CD4-positive, alpha-beta T cell treated with Interleukin-6 at 100 ng/mL for 8 hours (primary cell): ENCODE results near the gene RPUSD1.
"Not testable (repeated sequence)": the region's sequence is repeated elsewhere in the genome, so short reads cannot be mapped to it uniquely, and the experiment has no call there.

Source experiments
- DNase-seq: peaks from one replicate; pipeline ENCODE4 v3.0.0-alpha.2; 2020; ENCODE audit warnings: mixed read lengths, low spot score

Gene RPUSD1

GRCh38 chr16:764848-765487 lies 23.2 kb downstream of the RPUSD1 start:
- no peak for DNase-seq

GRCh38 chr16:764184-764750 lies 23.9 kb downstream of the RPUSD1 start:
- DNase-seq, result no peak

DNA sequence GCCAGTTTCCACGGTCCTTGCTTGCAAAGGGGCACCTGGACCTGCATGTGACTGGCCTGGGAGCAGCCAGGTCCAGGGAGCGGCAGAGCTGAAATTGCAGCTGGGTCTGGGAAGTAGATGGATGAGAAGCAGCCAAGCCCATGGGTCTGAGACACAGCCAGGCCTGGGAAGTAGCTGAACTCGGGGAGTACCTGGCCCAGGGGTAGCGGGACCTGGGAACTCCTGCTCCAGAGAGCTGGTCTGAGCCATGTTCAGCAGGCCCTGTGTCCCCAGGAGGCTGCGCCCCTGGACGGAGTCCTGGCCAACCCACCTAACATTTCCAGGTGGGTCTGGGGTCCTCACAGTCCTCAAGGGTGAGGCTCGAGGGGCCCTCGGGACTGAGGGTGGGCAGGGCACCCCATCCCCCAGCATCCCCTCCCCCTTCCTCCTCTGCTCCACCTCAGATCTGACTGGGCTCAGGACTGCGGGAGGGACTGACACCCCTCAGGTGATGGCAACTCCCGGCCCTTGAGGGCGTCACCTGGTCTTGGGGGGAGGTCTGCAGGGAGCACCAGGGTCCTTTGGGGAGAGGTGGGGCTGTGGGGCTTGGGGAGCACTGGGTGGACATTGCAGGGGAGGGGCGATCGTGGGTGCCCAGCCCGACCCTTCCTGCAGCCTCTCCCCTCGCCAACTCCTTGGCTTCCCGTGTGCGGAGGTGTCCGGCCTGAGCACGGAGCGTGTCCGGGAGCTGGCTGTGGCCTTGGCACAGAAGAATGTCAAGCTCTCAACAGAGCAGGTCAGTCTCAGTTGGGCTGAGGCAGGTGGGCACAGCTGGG lies 24.6 kb downstream of the RPUSD1 start:
- DNase-seq, result no peak

DNA sequence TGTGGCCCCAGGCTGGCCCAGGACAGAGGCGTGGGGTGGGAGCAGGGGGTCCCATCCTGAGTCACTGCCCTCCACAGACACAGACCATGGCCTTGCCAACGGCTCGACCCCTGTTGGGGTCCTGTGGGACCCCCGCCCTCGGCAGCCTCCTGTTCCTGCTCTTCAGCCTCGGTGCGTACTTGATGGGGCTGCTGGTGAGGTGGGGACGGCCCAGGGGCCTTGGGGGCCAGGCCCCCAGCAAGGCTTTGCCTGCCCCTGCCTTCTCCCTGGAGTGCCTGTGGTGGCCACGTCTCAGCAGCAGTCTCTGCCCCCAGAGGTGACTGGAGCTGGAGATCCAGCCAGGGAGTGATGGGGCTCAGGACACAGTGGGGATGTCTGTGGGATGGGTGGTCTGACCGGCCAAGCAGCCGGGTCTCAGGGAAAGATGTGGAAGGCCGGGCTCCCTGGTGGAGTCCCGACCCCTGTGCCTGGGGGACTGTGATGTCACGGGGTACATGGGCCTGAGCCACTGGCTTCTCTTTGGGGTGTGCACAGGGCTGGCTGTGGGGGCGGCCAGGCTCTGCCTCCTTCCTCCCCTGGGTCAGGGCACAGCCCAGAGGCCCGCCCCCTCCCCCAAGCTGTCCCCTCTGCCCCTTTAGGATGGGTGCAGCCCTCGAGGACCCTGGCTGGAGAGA lies 25.4 kb downstream of the RPUSD1 start:
- DNase-seq, result no peak

DNA sequence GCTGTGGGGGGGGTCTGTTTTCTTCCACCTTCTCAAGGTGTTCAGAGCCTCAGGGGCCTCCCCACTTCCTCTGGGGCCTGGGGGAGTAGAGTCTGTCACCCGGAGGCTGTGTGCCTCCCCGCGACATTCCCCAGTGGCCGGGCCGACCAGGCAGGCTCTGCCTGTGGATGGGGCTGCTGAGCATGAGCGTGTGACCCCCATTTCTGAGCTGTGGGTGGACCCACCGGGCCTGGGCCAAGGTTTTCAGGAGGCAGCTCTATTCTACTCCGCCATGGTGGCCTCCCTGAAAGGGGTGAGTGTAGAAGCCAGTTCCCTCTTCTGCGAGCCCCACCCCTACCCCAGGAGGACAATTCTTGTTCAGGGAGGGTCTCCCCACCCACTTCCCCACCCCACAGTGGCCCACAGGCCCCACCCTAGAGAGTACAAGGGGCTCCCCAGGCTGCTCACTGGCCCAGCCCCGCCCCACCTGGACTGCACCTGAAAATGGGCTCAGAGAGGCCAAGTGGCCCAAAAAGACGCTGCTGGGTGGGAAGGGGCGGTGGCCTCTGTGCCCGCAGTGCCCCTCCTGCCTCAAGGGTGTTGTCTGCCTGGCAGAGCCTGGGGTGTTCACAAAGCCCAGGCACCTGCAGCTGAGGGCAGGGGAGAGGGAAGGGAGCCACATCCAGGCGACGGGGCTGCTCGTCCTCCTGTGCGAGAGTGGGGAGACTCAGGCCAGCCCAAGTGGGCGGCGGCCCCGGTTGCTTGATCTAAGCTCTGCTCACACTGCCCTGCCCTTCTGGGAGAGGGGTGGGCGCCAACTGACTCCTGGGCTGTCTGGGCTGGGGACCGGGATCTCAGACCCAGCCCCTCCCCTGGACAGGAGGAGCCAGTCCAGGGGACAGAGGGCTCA lies 26.3 kb downstream of the RPUSD1 start:
- no peak for DNase-seq

GRCh38 chr16:760545-761343 lies 27.4 kb downstream of the RPUSD1 start, which contains the start of gene MSLN:
MSLN (plus strand) TSS chr16:760734; CDS start chr16:762681, 1,947 bp downstream.
- no peak for DNase-seq

DNA sequence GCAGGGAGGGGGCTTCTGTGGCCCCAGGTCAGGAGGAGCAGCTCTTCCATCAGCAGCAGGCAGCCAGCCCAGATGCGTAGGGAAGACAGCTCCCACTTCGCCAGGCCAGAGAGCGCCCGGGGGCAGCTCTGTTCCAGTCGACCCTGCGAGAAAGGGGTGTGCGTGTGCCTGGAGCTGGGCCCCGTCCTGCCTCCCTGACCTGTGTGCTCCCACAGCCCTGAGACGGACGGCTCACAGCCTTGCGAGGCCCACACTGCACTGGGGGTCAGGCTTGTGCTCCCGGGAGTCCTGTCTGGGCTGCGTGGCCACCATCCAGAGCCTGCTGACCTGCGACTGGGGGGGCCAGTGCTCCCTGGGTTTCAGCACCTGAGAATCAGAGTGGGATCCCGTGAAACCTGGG lies 28.1 kb downstream of the RPUSD1 start:
- no peak for DNase-seq

GRCh38 chr16:759110-759910 lies 28.9 kb downstream of the RPUSD1 start:
- no peak for DNase-seq

- no peak for DNase-seq
Observed at GRCh38 chr16:756428-756827, 31.8 kb downstream of the RPUSD1 start.

DNA sequence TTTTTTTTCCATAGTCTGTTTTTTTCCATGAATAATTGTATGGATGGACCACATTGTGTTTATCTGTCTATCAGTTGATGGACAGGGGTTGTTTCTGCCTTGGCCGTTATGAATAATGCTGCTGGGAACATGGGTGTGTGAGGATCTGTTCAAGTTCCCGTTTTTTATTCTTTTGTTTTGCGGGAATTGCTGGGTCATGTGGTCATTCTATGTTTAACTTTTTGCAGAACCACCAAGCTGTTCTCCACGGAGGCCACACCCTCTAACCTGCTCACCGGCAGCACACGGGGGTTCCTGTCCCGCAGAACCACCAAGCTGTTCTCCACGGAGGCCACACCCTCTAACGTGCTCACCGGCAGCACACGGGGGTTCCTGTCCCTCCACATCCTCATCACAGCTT lies 33.5 kb downstream of the RPUSD1 start:
- no peak for DNase-seq

GRCh38 chr16:754121-754607 lies 34.0 kb downstream of the RPUSD1 start:
- DNase-seq, result not testable (repeated sequence)

DNA sequence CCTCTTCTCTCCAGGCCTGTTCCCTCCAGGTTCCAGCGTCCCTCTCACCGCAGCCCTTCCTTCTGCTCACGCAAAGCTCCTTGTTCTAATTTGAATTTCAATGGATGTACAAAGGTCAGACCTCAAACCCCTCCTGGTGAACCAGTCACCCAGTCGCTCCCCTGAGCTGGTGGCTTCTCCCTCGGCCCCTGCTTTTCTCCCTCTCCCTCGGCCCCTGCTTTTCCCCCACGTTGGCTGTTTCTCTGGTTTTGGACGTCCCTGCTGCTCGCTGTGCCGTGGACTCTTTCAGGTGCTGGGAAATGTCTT lies 36.2 kb downstream of the RPUSD1 start:
- DNase-seq, result no peak

- DNase-seq, result no peak
Observed at GRCh38 chr16:751152-752006, 36.8 kb downstream of the RPUSD1 start.

- DNase-seq, result no peak
Observed at GRCh38 chr16:750485-750884, 37.7 kb downstream of the RPUSD1 start.

- DNase-seq, result no peak
Observed at GRCh38 chr16:749010-749409, 39.2 kb downstream of the RPUSD1 start.

DNA sequence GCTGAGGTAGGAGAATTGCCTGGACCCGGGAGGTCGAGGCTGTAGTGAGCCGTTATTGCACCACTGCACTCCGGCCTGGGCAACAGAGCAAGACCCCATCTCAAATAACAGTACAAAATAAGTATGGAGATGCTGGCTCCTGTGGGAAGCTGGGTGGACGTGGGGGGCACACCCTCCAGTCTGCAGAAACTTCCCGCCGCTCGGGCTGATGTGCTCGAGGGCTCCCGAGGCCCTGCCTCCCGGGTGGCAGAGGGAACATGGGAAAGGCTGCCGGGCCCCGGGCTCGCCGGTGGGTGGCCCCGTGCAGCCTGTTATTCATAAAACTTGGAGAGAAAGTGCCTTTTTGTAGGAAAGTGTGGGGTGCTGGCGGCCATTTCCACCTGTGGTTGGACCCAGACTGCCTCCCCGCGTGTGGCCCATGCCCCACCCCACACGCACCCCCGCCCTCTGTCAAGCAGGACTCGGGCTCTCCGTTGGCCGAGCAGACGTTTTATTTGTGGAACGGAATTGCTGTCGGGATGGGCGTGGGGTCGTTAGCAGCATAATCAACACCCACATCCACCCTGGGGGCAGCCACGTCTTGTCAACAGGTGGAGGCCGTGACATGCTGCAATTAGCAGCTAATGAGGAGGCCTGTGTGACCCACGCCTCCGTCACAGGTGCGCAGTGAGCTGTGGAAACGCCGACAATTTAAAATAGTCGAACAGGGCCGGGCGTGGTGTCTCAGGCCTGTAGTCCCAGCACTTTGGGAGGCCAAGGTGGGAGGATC lies 40.0 kb downstream of the RPUSD1 start:
- DNase-seq, result no peak

DNA sequence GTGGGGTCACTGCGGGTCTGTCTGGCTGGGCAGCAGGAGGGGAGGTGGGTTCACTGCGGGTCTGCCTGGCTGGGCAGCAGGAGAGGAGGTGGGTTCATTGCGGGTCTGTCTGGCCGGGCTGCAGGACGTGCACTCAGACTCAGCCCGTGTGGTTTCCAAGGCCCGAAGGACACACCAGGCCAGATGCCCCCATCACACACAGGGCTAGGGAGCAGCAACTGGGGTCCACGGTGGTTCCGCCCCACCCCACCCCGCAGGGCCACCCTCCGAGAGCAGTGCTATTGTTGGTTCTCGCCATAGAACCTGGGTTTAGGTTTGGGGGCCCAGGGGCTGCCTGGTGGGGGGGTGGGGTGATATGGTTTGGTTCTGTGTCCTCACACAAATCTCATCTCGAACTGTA lies 41.5 kb downstream of the RPUSD1 start:
- no peak for DNase-seq

GRCh38 chr16:745739-746138 lies 42.4 kb downstream of the RPUSD1 start:
- no peak for DNase-seq
